ENCODE measurements around the gene TCEA2. TPM values are rescaled to one million over a fixed set of nuclear protein-coding genes. Genes with fewer than 3 reads are reported as not detected.

TCEA2 gene
- total and polyA plus RNA-seq, 2 of the 13 experiments (the other 11 are each of a cell fraction or from before 2014, with no cell fraction given): 28.1 to 33.7 TPM

- TF ChIP-seq KMT2B (CRISPR knock-in tag; IDR thresholded peaks at IDR 0.05) (no peak), ZNF280D (CRISPR knock-in tag; IDR thresholded peaks at IDR 0.05) (peak; percentile 30; the same call in 1 of the 2 replicates), REST (IDR thresholded peaks at IDR 0.05; ENCODE audit: borderline replicate concordance in 1 of 2, low read depth in 1 of 2, low read length in 2 of 2) (no peak), ZBTB4 (CRISPR knock-in tag; IDR thresholded peaks at IDR 0.05; ENCODE audit: borderline replicate concordance) (no peak), NAIF1 (CRISPR knock-in tag; IDR thresholded peaks at IDR 0.05; ENCODE audit: borderline replicate concordance) (peak; percentile 2; the same call in 1 of the 2 replicates), MXD4 (CRISPR knock-in tag; IDR thresholded peaks at IDR 0.05) (no peak), ZNF326 (CRISPR knock-in tag; IDR thresholded peaks at IDR 0.05; ENCODE audit: borderline replicate concordance) (no peak; the same call in 1 of the 2 replicates), JDP2 (CRISPR knock-in tag; IDR thresholded peaks at IDR 0.05; ENCODE audit: borderline replicate concordance) (no peak), ZIK1 (CRISPR knock-in tag; IDR thresholded peaks at IDR 0.05; ENCODE audit: borderline replicate concordance, low read depth) (no peak), CTCF (CRISPR knock-in tag; IDR thresholded peaks at IDR 0.05) (no peak), ARID3A (IDR thresholded peaks at IDR 0.05; ENCODE audit: low read depth, low read length) (no peak)
Measured at GRCh38 chr20:64036346-64037198, 26.4 kb upstream of the TCEA2 start (continued).
